K562 (cell line): ENCODE measurements around the gene DBF4B. TPM values are rescaled to one million over a fixed set of nuclear protein-coding genes. Genes with fewer than 3 reads are reported as not detected.
A peak's percentile ranks its signal among the peaks of the same experiment; 100 is the strongest.

Experiments used
- AFF4 ChIP-seq: sonication (generic); formaldehyde crosslinking; IDR thresholded peaks from 2 replicates; pipeline ENCODE4 v1.8.0; 2023; ENCODE audit warnings: mild to moderate bottlenecking, missing genetic modification reagents
- PML ChIP-seq: IDR thresholded peaks from 2 replicates; pipeline ENCODE4 v1.6.1; 2012; ENCODE audit warnings: low read length, inconsistent platforms
- RREB1 ChIP-seq: fragments of 250-450 bp; sonication (Bioruptor Pico); IDR thresholded peaks from 2 replicates; pipeline ENCODE4 v1.4.0; 2020
- SMC3 ChIP-seq: conservative IDR thresholded peaks from 2 replicates; pipeline ENCODE4 v1.6.1; 2011; ENCODE audit warnings: low read depth, low read length, improper control_type of control experiment; ENCODE audit not compliant: insufficient read depth
- SUPT5H ChIP-seq: fragments of 450-650 bp; IDR thresholded peaks from 2 replicates; pipeline ENCODE4 v1.6.1; 2016
- VEZF1 ChIP-seq: fragments of 200-800 bp; sonication (Bioruptor generic); IDR thresholded peaks from 2 replicates; pipeline ENCODE4 v1.6.1; 2017; ENCODE audit warnings: missing genetic modification characterization, missing compliant biosample characterization
- ZEB2 ChIP-seq: fragments of 450-650 bp; IDR thresholded peaks from 2 replicates; pipeline ENCODE4 v1.6.1; 2016
- ZNF609 ChIP-seq: sonication (generic); formaldehyde crosslinking; IDR thresholded peaks from 2 replicates; pipeline ENCODE4 v1.8.1; 2023; ENCODE audit warnings: missing genetic modification reagents, mild to moderate bottlenecking, borderline replicate concordance
- polyA plus RNA-seq, 8 experiments: library from polyadenylated mRNA; depleted of rRNA in 4 of 8; stranded (reverse) in 5 of 8; unstranded in 3 of 8; fragments of >200 nt; fragmentation: Nextera tagmentation in 2 of 8; fragmentation: Illumina TruSeq in 1 of 8; extraction: Ambion mirVana in 2 of 8; extraction: Trizol in 1 of 8; gene quantifications; 2 replicates each; pipeline versions ENCODE4 v1.2.1 to v1.2.3, GENCODE V29; 2011 to 2014; ENCODE audit warnings: inconsistent platforms in 1 of 8, missing spikeins in 1 of 8
- total RNA-seq, 7 experiments: library from RNA; depleted of rRNA in 6 of 7; stranded (reverse); fragments of >200 nt in 6 of 7; fragmentation: Illumina TruSeq in 2 of 7; extraction: Trizol in 2 of 7; gene quantifications; 2 replicates each; pipeline versions ENCODE4 v1.2.1 to v1.2.3, GENCODE V29; 2011 to 2021; ENCODE audit warnings: low replicate concordance in 1 of 7

The DBF4B gene
- total and polyA plus RNA-seq, 9 of the 15 experiments (the other 6 are each of a cell fraction or from before 2014, with no cell fraction given): 2.5 to 26.9 (median 14.6) TPM

- TF ChIP-seq AFF4 (CRISPR knock-in tag) (0 out of 2 replicates have a peak, but pooled peaks have one; percentile 56), ZEB2 (peak; percentile 18; the same call in 1 of the 2 replicates), SUPT5H (no peak), RREB1 (CRISPR knock-in tag) (no peak; the same call in 1 of the 2 replicates), PML (0 out of 2 replicates have a peak, but pooled peaks have one; percentile 0), VEZF1 (CRISPR knock-in tag) (peak; percentile 92), ZNF609 (CRISPR knock-in tag) (0 out of 2 replicates have a peak, but pooled peaks have one; percentile 49), SMC3 (peak; percentile 56)
These were observed 71.0 kb downstream of the DBF4B start (continued) for GRCh38 chr17:44779211-44780025.
